OCI-LY7 (cell line): ENCODE results near the gene BUD13. TPM values are rescaled to one million over a fixed set of nuclear protein-coding genes. Genes with fewer than 3 reads are reported as not detected.

ENCODE experiments used
- BruUV-seq: library from RNA; stranded (reverse); fragments of 400-500 nt; replicated peaks from 2 replicates; lab custom pipeline; 2021; lab: Mats Ljungman, UMichigan
- CTCF ChIA-PET: fragments of 300-600 bp; sonication (Branson Sonifier 250); formaldehyde crosslinking; loops from one replicate; lab custom pipeline; 2022; ENCODE audit warnings: antibody characterized with exemption; ENCODE audit not compliant: unreplicated experiment; lab: Charles Lee
- POLR2A ChIA-PET: fragments of 300-600 bp; sonication (Branson Sonifier 250); formaldehyde crosslinking; loops from one replicate; lab custom pipeline; 2022; ENCODE audit warnings: antibody characterized with exemption; lab: Charles Lee
- DNase-seq: peaks from one replicate; pipeline ENCODE4 v3.0.0-alpha.2; 2015; ENCODE audit warnings: low spot score
- H2AFZ ChIP-seq: fragments of 200-600 bp; sonication (generic), shearing (Covaris generic); 2 replicates; pipeline ENCODE4 v1.6.1; 2014; ENCODE audit warnings: mild to moderate bottlenecking, antibody characterized with exemption, low read length, moderate library complexity
- H3K27ac ChIP-seq: fragments of 200-600 bp; sonication (generic); 2 replicates; pipeline ENCODE4 v1.5.1; 2014; ENCODE audit warnings: mixed run types, low read depth, mild to moderate bottlenecking, moderate library complexity, low read length, inconsistent platforms; ENCODE audit not compliant: poor library complexity, severe bottlenecking
- H3K36me3 ChIP-seq: fragments of 200-600 bp; sonication (generic); 2 replicates; pipeline ENCODE4 v1.6.1; 2014; ENCODE audit warnings: mild to moderate bottlenecking, antibody characterized with exemption, low read length, moderate library complexity, mixed read lengths; ENCODE audit not compliant: insufficient read depth
- H3K4me1 ChIP-seq: fragments of 200-600 bp; sonication (generic); 2 replicates; pipeline ENCODE4 v1.5.1; 2014; ENCODE audit warnings: mild to moderate bottlenecking, low read length; ENCODE audit not compliant: insufficient read depth, poor library complexity, severe bottlenecking
- H3K4me2 ChIP-seq: fragments of 200-600 bp; sonication (generic); 2 replicates; pipeline ENCODE4 v1.6.1; 2014; ENCODE audit warnings: mild to moderate bottlenecking, low read length
- H3K4me3 ChIP-seq: fragments of 200-600 bp; sonication (generic); 2 replicates; pipeline ENCODE4 v1.5.1; 2014; ENCODE audit warnings: mild to moderate bottlenecking, low read depth, low read length; ENCODE audit not compliant: poor library complexity, severe bottlenecking
- H3K79me2 ChIP-seq: fragments of 200-600 bp; sonication (generic); 2 replicates; pipeline ENCODE4 v1.6.1; 2016; ENCODE audit warnings: low read depth, mild to moderate bottlenecking, low read length, moderate library complexity, mixed read lengths; ENCODE audit not compliant: insufficient read depth
- H3K9me2 ChIP-seq: fragments of 200-600 bp; sonication (generic); 2 replicates; pipeline ENCODE4 v1.6.1; 2016; ENCODE audit warnings: mild to moderate bottlenecking, low read length, mixed read lengths; ENCODE audit not compliant: insufficient read depth
- H3K9me3 ChIP-seq: fragments of 200-600 bp; sonication (generic); 2 replicates; pipeline ENCODE4 v1.6.1; 2014; ENCODE audit warnings: mild to moderate bottlenecking, mixed run types, low read length, mixed read lengths
- H4K20me1 ChIP-seq: fragments of 200-600 bp; sonication (generic); 2 replicates; pipeline ENCODE4 v1.6.1; 2014; ENCODE audit warnings: mild to moderate bottlenecking, antibody characterized with exemption, low read length, moderate library complexity, mixed read lengths; ENCODE audit not compliant: insufficient read depth
- CTCF ChIP-seq: fragments of 200-600 bp; sonication (generic); conservative IDR thresholded peaks from 2 replicates; pipeline ENCODE4 v1.5.1; 2014; ENCODE audit warnings: mild to moderate bottlenecking, antibody characterized with exemption, low read length, moderate library complexity, mixed read lengths
- EZH2phosphoT487 ChIP-seq: fragments of 200-600 bp; sonication (generic); IDR thresholded peaks from 2 replicates; pipeline ENCODE4 v1.6.1; 2018; ENCODE audit warnings: low read depth, borderline replicate concordance, mild to moderate bottlenecking, mixed run types, antibody characterized with exemption, low read length, moderate library complexity, mixed read lengths
- intact Hi-C: fragments of 100-400 bp; cut with micrococcal nuclease; formaldehyde crosslinking; loops from one replicate; pipeline ENCODE4 v1.10.0; 2022; ENCODE audit not compliant: unreplicated experiment
- total RNA-seq, 2 experiments: library from RNA; depleted of rRNA in 1 of 2; stranded (reverse); fragments of >200 nt in 1 of 2; shearing (Covaris generic) in 1 of 2; gene quantifications; 2 replicates each; pipeline ENCODE4 v1.2.3, GENCODE V29; 2014 to 2022

Gene BUD13
- total RNA-seq, 2 experiments from 2014 or later: 28.6 to 30.3 TPM

DNA sequence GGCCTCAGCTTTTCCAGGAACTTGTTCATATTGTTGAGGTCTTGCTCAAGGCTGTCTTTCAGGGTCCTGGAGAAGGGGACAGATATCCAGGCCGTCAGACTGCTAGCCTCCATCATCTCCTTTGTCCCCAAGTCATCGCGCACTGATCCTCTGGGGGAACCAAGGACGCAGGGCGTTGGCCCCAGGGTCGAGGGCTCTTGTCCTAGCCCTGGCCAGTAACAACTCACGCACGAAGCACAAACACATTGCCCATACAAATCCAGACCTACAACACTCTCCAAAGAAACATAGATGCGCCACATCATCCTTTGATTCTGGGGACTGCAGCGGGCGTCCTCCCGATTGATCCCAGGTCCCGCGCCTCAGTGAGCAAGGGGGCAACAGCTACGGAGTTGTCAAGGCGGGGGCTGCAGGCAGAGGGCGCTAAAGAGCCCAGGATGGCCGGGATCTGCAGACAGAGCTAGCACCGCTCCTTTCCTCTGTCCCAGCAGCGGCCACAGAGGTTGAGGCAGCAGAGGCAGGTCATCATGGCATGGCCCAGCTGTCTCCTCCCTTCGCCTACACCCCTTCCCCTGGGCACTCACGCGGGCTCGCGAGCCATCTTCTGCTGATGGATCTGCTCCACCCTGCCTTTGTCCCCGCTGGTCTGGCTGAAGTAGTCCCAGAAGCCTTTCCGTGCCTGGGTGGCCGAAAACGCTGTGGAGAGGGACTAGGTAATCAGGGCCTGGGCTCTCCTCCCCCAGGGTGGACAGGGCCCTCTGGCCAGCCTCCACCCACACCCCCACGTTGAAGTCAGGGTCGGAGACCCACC is 18.4 kb upstream of the BUD13 start:
- no TSS peak for BruUV-seq
- Histone ChIP-seq H2AFZ (peak overlapping the region; percentile 76), H3K4me1 (peaks cover 22% of the 10 kb centered on the region), H3K4me3 (peak overlapping the region; percentile 9), H3K27ac (no peak overlapping the region), H3K79me2 (peaks cover 15% of the 10 kb centered on the region), H3K9me3 (no peaks in the 10 kb centered on the region), H3K36me3 (peaks cover 6% of the 10 kb centered on the region), H3K9me2 (no peaks in the 10 kb centered on the region), H4K20me1 (no peaks in the 10 kb centered on the region), H3K4me2 (peak overlapping the region; percentile 40; the same call in 1 of the 2 replicates)
- CTCF ChIA-PET: interaction anchor here (0.9 to 2.0 kb wide), 4 partner anchors 25 to 389 kb away, joined by 3 to 4 read pairs (median 4); no protein-coding TSS in a partner anchor
- intact Hi-C loops: loop anchor here (1.0 to 5.0 kb wide), 4 partner anchors 46 to 390 kb away; partner anchors contain the start of gene APOA1
- DNase-seq: peak; percentile 71
- POLR2A ChIA-PET: interaction anchor here (0.6 to 1.2 kb wide), 3 partner anchors 45 to 313 kb away, joined by 3 to 5 read pairs (median 4); no protein-coding TSS in a partner anchor
- TF ChIP-seq CTCF: peak; percentile 87
- no peak for TF ChIP-seq EZH2phosphoT487

- no peaks in the 10 kb centered on the region for H3K9me2 ChIP-seq
- CTCF ChIA-PET: interaction anchor here (0.5 to 2.0 kb wide), 7 partner anchors 14 to 958 kb away, joined by 3 to 9 read pairs (median 4); no protein-coding TSS in a partner anchor
- DNase-seq: no peak
- no peak overlapping the region for H3K4me2 ChIP-seq
- no peak for TF ChIP-seq EZH2phosphoT487
- TF ChIP-seq CTCF: no peak
- H2AFZ ChIP-seq: no peak overlapping the region
- BruUV-seq: no TSS peak
- no peaks in the 10 kb centered on the region for H4K20me1 ChIP-seq
- no peak overlapping the region for H3K27ac ChIP-seq
- H3K9me3 ChIP-seq: no peaks in the 10 kb centered on the region
- H3K4me1 ChIP-seq: peaks cover 22% of the 10 kb centered on the region
- no peak overlapping the region for H3K4me3 ChIP-seq
- peaks cover 14% of the 10 kb centered on the region for H3K36me3 ChIP-seq
- peaks cover 21% of the 10 kb centered on the region for H3K79me2 ChIP-seq
- intact Hi-C loops: loop anchor here (1.0 to 5.0 kb wide), 4 partner anchors 47 to 391 kb away; partner anchors contain the start of gene APOA1
- POLR2A ChIA-PET: interaction anchor here (0.6 to 1.2 kb wide), 5 partner anchors 46 to 386 kb away, joined by 3 to 6 read pairs (median 4); partner anchors contain the start of gene PAFAH1B2
These were observed 17.6 kb upstream of the BUD13 start for GRCh38 chr11:116790167-116791001.
